ENCODE results near the gene AHI1.
A peak's percentile ranks its signal among the peaks of the same experiment; 100 is the strongest.

The AHI1 gene

GRCh38 chr6:135497412-135498184 is at the start of gene AHI1:
Gene AHI1 (minus strand): TSS chr6:135497740. CDS start chr6:135492237, 5,503 bp downstream.
- DNase-seq = peak; percentile 78

DNA sequence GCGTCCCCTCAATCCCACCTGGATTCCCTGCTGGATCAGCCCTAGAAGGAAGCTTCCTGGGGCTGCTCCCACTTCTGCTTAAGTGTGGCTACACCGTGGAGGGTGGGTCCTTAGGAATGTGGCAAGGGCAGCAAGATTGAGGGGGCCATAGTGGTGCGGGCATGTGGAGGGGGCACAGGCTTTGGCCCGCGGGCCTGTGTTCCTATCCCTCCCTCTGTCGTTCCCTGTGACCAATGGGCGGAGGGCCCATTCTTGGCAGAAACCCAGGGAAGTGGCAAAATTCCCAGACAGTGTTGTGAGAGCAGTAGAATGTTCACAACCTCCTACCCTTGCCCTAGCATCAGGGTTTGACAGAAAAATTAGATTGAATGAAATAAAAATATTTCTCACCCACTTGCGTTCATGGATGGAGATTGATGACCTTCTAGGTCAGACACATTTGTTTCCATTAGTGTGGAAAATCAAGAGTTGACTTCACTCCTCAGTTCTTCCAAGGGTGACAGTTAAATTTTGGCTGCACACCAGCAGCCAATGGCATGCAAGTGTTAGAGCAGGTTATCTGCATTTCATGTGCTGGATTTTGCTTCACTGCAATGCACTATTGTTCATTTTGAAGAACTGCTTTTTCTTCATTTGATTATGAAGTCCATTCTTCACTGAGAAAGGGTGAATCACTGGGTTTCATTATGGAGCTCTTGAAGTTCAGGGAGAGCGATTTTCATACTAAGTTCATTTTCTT is 49.3 kb upstream of the AHI1 start:
- no peak for DNase-seq

DNA sequence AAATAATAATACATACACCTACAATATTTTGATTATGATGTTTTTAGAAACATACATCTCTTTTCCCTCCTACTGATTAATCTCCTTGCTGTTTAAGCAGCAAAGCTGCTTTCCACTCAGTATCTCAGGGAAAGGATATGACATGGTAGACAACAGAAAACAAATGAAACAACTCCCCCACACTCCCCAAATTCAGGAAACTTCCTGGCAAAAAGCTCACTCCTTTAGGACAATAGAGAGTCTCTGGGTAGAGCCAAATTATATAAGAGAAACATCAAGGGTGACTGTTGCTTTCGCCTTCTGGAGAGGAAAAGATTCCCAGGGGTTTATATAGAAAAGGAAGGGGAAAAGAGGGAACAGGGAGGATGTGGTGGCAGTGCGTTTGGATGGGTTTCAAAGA is 48.7 kb upstream of the AHI1 start:
- DNase-seq = no peak

DNA sequence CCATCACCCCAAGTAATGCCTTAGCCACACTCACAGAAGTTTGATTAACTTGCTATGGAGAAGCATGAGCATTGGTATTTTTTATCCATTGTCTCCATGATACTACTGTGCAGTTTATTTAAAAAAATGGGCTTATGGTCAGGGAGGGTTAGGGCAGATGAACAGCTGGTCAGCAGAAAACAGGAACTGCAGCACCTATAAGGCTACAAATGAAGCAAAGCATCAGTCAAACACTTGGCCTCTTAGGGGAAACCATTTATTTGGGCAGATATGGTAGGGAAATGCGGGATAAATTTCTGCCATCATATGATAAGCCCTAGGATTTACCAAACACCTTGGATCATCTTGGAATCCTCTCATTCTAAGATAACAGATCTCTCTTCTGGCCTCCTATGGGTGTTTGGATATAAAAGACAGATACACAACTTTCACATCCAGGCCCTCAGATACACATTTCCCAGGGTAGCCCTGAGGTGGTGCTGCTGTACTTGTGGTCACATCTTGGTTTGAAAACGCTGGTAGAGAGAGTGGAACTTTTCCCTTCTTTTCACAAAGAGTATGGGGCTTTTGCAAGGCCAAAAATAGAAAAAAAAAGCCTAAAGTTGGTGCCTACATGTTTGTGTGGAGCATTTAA is 42.8 kb upstream of the AHI1 start:
- DNase-seq = no peak

GRCh38 chr6:135537741-135538301 is 40.3 kb upstream of the AHI1 start:
- DNase-seq = no peak

GRCh38 chr6:135535989-135536414 is 38.5 kb upstream of the AHI1 start:
- DNase-seq = peak; percentile 21

- DNase-seq = no peak
These were observed 37.3 kb upstream of the AHI1 start for GRCh38 chr6:135534773-135535380.

GRCh38 chr6:135532559-135532958 is 35.0 kb upstream of the AHI1 start:
- DNase-seq = no peak

- DNase-seq = no peak
These were observed 34.5 kb upstream of the AHI1 start for GRCh38 chr6:135531954-135532490.

DNA sequence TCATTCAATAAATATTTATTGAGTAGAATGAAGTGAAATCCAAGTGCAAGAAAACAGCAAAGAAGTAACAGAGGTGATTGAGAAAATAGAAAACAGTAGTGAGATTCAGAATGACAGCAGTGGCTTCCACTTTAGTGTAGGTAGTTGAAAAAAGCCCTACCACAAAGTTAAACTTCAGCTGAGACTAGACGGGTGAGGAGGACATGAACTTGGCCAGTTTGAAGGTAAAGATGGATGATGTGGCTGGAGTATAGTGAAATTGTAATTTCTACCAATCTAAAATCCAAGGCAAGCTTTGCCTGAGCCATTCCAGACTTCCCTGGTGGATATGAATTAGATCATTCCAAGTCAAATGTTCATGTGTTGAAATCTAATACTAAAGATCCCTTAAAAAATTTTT is 32.6 kb upstream of the AHI1 start:
- DNase-seq = no peak

DNA sequence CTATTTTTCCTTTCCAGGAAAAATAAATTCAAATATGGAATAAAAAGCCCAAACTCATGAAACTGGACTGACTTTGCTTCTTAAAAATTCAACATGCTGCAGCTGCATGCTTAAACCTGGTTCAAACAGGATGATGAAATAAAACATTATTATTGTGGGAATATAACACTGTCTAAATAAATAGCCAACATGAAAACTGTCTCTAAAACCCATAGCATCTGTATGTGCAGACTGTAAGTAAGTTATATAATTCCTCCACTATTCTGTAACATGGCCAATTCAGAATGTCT is 30.4 kb upstream of the AHI1 start:
- no peak for DNase-seq

DNA sequence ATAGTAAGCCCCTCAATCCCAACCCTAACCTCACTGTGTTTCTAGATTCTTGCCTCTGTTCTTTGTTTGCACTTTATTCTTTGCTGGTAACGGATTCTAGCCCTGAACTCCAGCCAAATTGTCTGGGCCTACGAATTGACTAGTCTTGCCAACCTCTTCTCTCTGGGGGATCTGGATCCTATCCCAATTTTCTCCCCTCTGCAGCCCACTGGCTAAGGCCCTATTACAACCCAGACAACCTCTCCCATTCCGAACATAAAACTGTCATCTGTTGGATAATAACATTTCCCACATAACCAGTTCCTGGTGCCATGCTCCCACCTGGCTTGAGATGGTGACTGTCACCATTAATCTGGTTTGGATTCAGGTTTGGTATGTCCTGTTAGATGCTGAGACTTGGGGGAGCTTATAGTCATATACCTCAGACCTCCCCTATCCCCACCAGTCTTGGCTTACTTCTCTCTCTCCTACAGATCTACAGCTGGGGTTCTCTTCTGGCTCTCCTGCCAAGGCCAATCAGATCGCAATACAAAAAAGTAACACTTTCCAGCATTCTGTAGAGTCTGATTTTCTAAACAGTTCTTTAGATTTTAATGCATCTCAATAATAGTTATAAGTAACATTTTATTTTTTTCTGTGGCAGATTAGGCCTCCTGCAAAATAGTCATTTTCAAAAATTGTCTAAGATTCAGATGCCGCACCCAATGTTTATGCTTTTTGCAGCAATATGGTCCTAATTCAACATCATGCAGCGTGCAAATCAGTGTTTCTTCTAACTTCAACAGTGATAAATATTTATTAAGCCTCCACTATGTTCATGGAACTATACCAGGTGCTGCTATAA is 29.8 kb upstream of the AHI1 start:
- DNase-seq = no peak

DNA sequence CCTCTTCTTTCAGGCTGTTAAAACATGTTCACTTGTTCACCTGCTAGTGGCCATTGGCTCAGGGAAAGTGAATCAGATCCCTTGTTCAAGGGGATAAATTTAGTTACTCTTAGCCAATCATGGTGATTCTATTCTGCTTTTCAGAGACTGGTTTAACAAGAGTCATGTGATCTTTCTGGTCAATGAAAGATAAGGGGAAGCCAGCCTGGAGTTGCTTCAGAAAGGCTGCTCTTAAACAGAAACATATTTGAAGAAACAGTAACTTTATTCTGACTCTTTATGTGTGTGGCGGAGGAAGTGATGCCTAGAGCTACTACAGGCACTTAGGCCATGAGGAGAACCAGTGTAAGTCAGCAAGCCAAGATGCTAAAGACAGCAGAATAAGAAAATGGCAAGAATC is 28.1 kb upstream of the AHI1 start:
- no peak for DNase-seq

- DNase-seq = peak; percentile 52
These were observed 25.6 kb upstream of the AHI1 start for GRCh38 chr6:135522965-135523692.

- DNase-seq = no peak
These were observed 23.9 kb upstream of the AHI1 start for GRCh38 chr6:135521431-135521830.

DNA sequence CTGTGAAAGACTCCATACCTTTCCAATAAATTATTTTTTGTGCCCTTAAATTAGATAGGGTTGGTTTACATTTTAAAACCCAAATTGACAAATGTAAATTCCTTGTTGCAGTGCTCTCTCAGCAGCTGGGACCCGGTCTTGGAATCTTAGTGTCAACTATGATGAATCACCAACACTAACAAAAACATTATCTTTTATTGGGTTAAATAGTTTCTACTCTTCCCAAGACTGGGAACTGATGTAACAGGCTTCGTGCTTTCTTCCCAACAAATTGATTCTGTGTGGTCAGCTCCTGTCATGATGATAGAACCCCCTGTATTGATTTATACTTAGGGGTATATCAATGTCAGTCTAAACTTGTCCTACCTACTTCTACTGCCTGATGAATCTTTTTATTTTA is 23.2 kb upstream of the AHI1 start:
- no peak for DNase-seq

DNA sequence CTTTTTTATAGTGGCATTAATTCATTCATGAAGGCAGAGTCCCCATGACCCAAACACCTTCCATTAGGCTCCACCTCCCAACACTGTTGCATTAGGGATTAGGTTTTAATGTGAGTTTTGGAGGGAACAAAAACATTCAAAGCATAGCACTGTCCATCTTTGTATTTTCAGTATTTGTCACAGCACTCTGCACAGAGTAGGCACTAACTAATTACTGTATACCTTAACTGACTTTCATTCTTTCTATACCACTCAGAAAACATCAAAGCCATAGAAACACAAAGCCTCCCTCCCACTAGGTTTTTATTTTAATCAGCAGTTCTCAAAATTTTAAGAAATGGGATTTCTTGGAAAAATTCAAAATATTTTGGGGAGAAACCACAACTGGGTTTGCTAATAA is 21.8 kb upstream of the AHI1 start:
- no peak for DNase-seq

DNA sequence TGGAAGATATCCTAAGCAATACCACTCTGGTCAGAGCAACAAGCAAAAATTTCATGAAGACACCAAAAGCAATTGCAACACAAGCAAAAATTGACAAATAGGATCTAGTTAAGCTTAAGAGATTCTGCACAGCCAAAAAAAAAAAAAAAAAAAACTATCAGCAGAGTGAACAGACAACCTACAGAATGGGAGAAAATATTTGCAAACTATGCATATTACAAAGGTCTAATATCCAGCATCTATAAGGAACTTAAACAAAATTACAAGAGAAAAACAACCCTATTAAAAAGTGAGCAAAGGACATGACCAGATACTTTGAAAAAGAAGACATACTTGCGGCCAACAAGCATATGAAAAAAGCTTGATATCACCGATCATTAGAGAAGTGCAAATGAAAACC is 20.0 kb upstream of the AHI1 start:
- no peak for DNase-seq

DNA sequence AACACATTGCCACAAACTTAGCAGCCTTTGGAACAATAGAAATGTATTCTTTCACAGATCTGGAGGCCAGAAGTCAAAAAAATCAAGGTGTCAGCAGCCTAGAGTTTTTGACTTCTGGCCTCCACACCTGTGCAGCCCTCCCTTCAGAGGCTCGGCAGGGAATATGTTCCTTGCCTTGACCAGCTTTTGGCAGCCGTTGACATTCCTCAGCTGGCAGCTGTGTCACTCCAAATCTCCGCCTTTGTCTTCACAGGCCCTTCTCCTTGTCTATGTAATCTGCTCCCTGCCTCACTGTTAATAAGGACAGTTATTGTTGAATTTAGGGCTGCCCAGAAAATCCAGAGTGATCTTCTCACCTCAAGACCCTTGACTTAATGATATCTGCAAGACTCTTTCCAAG is 17.2 kb upstream of the AHI1 start:
- no peak for DNase-seq

GRCh38 chr6:135506270-135506997 is 8.9 kb upstream of the AHI1 start:
- no peak for DNase-seq

DNA sequence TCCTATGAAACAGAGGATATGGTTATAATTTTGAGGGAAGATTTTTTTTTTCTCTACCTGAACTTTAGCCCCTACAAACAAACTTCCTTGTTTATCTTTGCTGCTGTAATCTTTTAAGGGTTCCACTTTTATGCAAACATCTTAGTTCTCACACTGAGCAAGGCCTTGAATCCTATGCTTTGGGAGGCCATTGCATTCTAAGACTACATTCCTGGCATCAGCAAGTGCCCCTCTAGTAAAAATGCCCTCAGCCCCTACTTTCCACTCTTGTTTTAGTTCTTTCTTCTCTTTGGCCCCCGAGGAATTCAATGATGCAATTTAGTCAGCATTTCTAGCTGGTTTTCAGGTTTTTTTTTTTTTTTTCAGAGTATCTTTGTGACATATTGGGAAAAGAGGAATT is 8.1 kb upstream of the AHI1 start:
- DNase-seq = no peak
